ENCODE measurements around the gene PALD1. TPM values are rescaled to one million over a fixed set of nuclear protein-coding genes. Genes with fewer than 3 reads are reported as not detected.
A peak's percentile ranks its signal among the peaks of the same experiment; 100 is the strongest.
"Not testable (repeated sequence)": the region's sequence is repeated elsewhere in the genome, so short reads cannot be mapped to it uniquely, and the experiment has no call there.

Gene PALD1
- total and polyA plus RNA-seq, 3 donors from 2014 or later = 6.3 to 13.3 (median 8.3) TPM

DNA sequence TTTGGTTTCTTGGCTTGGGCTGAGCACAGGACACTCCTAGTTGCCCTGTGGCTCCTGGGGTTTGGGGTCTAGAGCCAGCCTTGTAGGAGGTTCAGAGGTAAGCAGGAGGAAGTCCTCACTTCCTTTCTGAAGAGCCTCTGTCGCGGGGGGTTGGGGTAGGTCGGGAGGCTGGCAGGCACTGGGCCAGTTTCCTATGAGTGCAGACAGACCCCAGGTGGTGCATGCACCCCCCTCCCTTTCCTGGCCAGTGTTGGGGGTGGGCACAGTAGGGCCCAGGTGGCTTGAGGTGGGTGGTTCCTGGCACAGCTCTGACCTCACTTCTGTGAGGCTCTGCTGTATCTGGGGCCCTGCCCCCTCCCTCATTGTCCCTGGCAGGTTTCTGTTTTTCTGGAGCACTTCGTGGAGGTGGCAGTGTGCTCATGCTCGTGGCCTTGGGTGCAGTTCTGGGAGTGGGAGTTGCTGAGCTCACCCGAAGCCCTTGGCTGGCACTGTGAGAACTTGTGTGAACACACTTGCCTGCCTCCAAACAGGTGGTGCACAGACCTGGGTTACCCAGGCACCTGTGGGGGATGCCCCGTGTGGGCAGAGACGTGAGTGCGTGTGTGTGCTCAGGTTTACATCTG is 1.8 kb downstream of the PALD1 start:
- Histone ChIP-seq H3K27me3 (no peaks in the 10 kb centered on the region), H3K27ac (no peak overlapping the region), H3K4me1 (peaks cover 52% of the 10 kb centered on the region), H3K4me3 (no peak overlapping the region), H3K9me3 (no peaks in the 10 kb centered on the region), H3K36me3 (ENCODE audit: low read depth, missing control alignments) (no peaks in the 10 kb centered on the region)
- 40 to 58% methylated on average over 3 to 8 of the region's 9 CpGs for WGBS, 2 donors
- intact Hi-C loops (cut with DNase I; ENCODE audit: low total_unique reads) = no loop called here
- TF ChIP-seq POLR2A (IDR thresholded peaks at IDR 0.05) = no peak
- TF ChIP-seq, protein P1, sequence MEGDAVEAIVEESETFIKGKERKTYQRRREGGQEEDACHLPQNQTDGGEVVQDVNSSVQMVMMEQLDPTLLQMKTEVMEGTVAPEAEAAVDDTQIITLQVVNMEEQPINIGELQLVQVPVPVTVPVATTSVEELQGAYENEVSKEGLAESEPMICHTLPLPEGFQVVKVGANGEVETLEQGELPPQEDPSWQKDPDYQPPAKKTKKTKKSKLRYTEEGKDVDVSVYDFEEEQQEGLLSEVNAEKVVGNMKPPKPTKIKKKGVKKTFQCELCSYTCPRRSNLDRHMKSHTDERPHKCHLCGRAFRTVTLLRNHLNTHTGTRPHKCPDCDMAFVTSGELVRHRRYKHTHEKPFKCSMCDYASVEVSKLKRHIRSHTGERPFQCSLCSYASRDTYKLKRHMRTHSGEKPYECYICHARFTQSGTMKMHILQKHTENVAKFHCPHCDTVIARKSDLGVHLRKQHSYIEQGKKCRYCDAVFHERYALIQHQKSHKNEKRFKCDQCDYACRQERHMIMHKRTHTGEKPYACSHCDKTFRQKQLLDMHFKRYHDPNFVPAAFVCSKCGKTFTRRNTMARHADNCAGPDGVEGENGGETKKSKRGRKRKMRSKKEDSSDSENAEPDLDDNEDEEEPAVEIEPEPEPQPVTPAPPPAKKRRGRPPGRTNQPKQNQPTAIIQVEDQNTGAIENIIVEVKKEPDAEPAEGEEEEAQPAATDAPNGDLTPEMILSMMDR (IDR thresholded peaks at IDR 0.05) = no peak
- DNase-seq = no peak

DNA sequence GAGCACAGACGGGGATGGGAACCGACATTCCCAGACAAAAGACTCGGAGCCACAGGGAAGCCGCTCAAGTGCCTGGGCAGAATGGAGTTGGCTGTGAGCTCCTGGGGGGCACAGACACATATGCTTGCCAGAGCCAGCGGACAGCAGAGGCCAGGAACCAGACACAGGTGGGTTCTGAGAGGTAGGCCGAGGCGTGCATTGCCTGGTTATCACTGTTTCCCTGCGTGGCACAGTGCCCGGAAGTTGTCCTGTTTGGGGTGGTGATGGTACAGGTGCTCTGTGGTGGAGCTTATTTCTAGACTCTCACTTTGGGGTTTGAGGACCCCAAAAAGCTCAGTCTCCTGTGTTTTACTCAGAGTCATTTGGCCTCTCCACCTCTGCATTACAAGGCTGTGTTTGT is 2.5 kb downstream of the PALD1 start:
- no peak for DNase-seq
- no peak overlapping the region for H3K4me3 ChIP-seq
- H3K9me3 ChIP-seq = no peaks in the 10 kb centered on the region
- H3K27ac ChIP-seq = no peak overlapping the region
- intact Hi-C loops (cut with DNase I; ENCODE audit: low total_unique reads) = no loop called here
- 70 to 86% methylated on average over 8 to 9 of the region's 9 CpGs for WGBS, 2 donors
- H3K36me3 ChIP-seq (ENCODE audit: low read depth, missing control alignments) = no peaks in the 10 kb centered on the region
- no peaks in the 10 kb centered on the region for H3K27me3 ChIP-seq
- TF ChIP-seq POLR2A (IDR thresholded peaks at IDR 0.05) = no peak
- TF ChIP-seq, protein P1 (IDR thresholded peaks at IDR 0.05) = no peak
- H3K4me1 ChIP-seq = peaks cover 52% of the 10 kb centered on the region

DNA sequence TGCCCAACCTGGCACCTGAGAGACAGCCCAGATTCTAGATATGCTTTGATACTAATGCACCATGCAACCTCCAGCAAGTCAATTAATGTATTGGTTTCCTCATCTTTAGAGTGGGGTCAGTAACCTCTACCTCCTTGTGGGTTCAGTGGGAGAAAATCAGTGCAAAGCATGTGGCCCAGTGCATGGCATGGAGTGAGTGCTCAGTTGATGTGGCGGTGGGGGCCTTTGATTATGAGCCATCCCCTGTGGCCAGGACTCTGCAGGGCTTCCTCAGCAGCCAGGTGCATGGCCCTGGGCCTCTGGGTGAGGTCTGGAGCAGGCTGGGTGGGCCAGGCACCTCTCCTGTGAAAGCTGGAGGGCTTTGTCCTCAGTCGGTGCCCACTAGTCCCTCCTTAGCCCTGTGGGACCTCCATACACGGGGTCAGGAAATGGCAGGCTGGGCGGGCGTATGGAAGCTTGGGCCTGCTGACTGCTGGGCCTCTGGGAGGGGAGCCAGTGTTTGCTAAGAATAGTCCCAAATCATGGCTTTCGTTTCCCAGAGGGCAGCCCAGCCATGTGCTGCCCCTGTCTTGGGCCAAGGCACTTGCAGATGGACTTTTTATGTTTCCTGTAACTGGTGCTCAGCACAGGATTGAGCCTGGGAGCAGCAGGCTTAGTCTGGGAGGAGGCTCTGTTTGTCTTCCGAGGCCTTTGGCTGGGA is 3.4 kb downstream of the PALD1 start:
- H3K4me3 ChIP-seq = no peak overlapping the region
- H3K9me3 ChIP-seq = no peaks in the 10 kb centered on the region
- no peaks in the 10 kb centered on the region for H3K27me3 ChIP-seq
- peak overlapping the region in 1 of 2 donors; percentile 59 for H3K27ac ChIP-seq
- intact Hi-C loops (cut with DNase I; ENCODE audit: low total_unique reads) = no loop called here
- TF ChIP-seq, protein P1 (IDR thresholded peaks at IDR 0.05) = no peak
- TF ChIP-seq POLR2A (IDR thresholded peaks at IDR 0.05) = no peak
- DNase-seq = peak; percentile 70
- 48 to 62% methylated on average over 6 to 7 of the region's 7 CpGs for WGBS, 2 donors
- H3K36me3 ChIP-seq (ENCODE audit: low read depth, missing control alignments) = no peaks in the 10 kb centered on the region
- peaks cover 52% of the 10 kb centered on the region for H3K4me1 ChIP-seq

DNA sequence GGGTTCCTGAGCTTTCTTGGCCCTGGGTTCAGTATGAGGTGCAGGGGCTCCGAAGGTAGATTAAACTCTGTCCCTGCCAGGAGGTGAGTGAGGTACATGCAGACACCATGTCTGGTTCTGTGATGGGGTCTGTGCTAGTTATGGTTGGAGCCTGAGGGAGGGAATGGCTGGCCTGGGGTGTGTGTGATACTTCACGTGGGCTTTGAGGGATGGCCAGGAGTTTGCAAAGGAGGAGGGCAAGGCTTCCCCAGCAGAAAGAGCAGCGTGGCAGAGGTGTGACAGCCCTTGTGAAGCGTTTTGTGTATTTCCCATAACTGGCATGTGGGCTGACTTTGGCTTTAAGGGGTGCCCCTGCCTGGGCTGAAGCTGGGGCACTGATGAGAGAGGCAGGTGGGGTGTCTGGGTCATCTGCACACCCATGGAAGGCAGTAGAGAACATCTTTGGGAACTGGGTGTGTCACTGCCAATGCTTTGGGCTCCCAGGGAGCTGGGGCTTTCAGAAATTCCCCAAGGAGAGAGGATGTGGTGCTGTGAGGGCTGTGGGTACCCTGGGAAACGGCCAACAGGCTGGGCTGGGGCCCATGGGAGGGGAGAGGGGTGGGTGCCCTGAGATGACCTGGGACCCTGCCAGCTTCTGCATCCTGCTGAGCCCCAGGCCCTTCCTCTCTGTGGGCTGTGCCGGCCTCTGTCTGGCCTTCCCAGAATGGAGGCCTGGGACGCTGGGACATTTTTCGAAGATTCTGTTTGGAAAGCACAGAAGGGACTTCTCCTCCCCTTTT is 4.6 kb downstream of the PALD1 start:
- TF ChIP-seq, protein P1 (IDR thresholded peaks at IDR 0.05) = no peak
- no peak for TF ChIP-seq POLR2A (IDR thresholded peaks at IDR 0.05)
- H3K4me1 ChIP-seq = peaks cover 41% of the 10 kb centered on the region
- H3K36me3 ChIP-seq (ENCODE audit: low read depth, missing control alignments) = no peaks in the 10 kb centered on the region
- H3K27me3 ChIP-seq = no peaks in the 10 kb centered on the region
- no peak overlapping the region for H3K4me3 ChIP-seq
- no peak for DNase-seq
- 62 to 73% methylated on average over 7 to 8 of the region's 8 CpGs for WGBS, 2 donors
- H3K27ac ChIP-seq = peak overlapping the region in 1 of 2 donors; percentile 59
- no peaks in the 10 kb centered on the region for H3K9me3 ChIP-seq
- intact Hi-C loops (cut with DNase I; ENCODE audit: low total_unique reads) = no loop called here

- DNase-seq; H3K4me3 ChIP-seq; H3K36me3 ChIP-seq (ENCODE audit: low read depth, missing control alignments); H3K27ac ChIP-seq; H3K9me3 ChIP-seq; intact Hi-C loops (cut with DNase I; ENCODE audit: low total_unique reads); H3K27me3 ChIP-seq: not testable (repeated sequence)
- 89 to 93% methylated on average over 6 of the region's 6 CpGs for WGBS, 2 donors
- peaks cover 39% of the 10 kb centered on the region for H3K4me1 ChIP-seq
These were observed 5.3 kb downstream of the PALD1 start for GRCh38 chr10:70483872-70484271.

All from testis (tissue), 3 donors.